ENCODE data around the gene RELN. TPM values are rescaled to one million over a fixed set of nuclear protein-coding genes. Genes with fewer than 3 reads are reported as not detected.

RELN gene
- total RNA-seq, 1 experiment from 2014 or later = 0.02 TPM

- Histone ChIP-seq H4K91ac (ENCODE audit: insufficient read length, low read depth, low read length) (no peak overlapping the region), H4K20me1 (ENCODE audit: control insufficient read depth, insufficient read depth, insufficient read length) (no peaks in the 10 kb centered on the region), H3K18ac (ENCODE audit: insufficient read length, low read depth, low read length) (no peak overlapping the region), H3K9ac (ENCODE audit: extremely low read depth, insufficient read length, low read length) (no peak overlapping the region), H3K14ac (ENCODE audit: insufficient read depth, low read length) (no peak overlapping the region), H2BK5ac (ENCODE audit: insufficient read length, low read length) (no peak overlapping the region), H2AFZ (ENCODE audit: low read length) (no peak overlapping the region), H3K56ac (ENCODE audit: insufficient read length, low read depth, low read length) (no peak overlapping the region), H3K79me2 (ENCODE audit: insufficient read depth, low read length) (no peaks in the 10 kb centered on the region), H3K27ac (ENCODE audit: insufficient read length, low read depth, low read length) (no peak overlapping the region), H3K4me1 (ENCODE audit: insufficient read depth, low read length) (no peaks in the 10 kb centered on the region; the same call in 1 of the 2 replicates), H3K79me1 (ENCODE audit: insufficient read depth, low read depth, low read length, poor library complexity, severe bottlenecking) (no peaks in the 10 kb centered on the region), H4K5ac (ENCODE audit: insufficient read length, low read depth, low read length) (no peak overlapping the region), H3T11ph (ENCODE audit: low read length) (no peak overlapping the region), H3K23ac (ENCODE audit: insufficient read length, low read depth, low read length) (no peak overlapping the region), H2BK12ac (ENCODE audit: insufficient read length, low read depth, low read length) (no peak overlapping the region), H3K4me2 (ENCODE audit: insufficient read depth, insufficient read length, low read length) (no peak overlapping the region), H2AK5ac (ENCODE audit: insufficient read length, low read length) (no peak overlapping the region), H3K9me3 (ENCODE audit: control insufficient read depth, low read depth, low read length) (no peaks in the 10 kb centered on the region), H3K23me2 (ENCODE audit: insufficient read length, low read depth, low read length, poor library complexity, severe bottlenecking) (peaks cover 1% of the 10 kb centered on the region), H2BK15ac (ENCODE audit: low read depth, low read length) (no peak overlapping the region), H4K8ac (replicated peaks; ENCODE audit: insufficient read length, low read depth, low read length) (no peak overlapping the region), H2BK120ac (ENCODE audit: low read depth, low read length, poor library complexity, severe bottlenecking) (no peak overlapping the region), H3K4ac (ENCODE audit: low read depth, low read length) (no peak overlapping the region), H2BK20ac (ENCODE audit: low read depth, low read length, poor library complexity, severe bottlenecking) (no peak overlapping the region), H3K27me3 (ENCODE audit: insufficient read depth, low read length) (peaks cover 9% of the 10 kb centered on the region; the same call in 1 of the 2 replicates)
- Mint-ChIP-seq H3K4me1 (peaks cover under 1% of the 10 kb centered on the region in 2 experiments; a peak in 3 of 4 replicates), H3K27me3 (ENCODE audit: low read depth) (peaks cover 25% of the 10 kb centered on the region), H3K9me3 (no peaks in the 10 kb centered on the region), H3K27ac (no peak overlapping the region), H3K36me3 (ENCODE audit: insufficient read depth in 1 of 3, low read depth in 3 of 3) (no peaks in the 10 kb centered on the region), H3K4me3 (no peak overlapping the region)
- TF ChIP-seq, protein P1, sequence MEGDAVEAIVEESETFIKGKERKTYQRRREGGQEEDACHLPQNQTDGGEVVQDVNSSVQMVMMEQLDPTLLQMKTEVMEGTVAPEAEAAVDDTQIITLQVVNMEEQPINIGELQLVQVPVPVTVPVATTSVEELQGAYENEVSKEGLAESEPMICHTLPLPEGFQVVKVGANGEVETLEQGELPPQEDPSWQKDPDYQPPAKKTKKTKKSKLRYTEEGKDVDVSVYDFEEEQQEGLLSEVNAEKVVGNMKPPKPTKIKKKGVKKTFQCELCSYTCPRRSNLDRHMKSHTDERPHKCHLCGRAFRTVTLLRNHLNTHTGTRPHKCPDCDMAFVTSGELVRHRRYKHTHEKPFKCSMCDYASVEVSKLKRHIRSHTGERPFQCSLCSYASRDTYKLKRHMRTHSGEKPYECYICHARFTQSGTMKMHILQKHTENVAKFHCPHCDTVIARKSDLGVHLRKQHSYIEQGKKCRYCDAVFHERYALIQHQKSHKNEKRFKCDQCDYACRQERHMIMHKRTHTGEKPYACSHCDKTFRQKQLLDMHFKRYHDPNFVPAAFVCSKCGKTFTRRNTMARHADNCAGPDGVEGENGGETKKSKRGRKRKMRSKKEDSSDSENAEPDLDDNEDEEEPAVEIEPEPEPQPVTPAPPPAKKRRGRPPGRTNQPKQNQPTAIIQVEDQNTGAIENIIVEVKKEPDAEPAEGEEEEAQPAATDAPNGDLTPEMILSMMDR (conservative IDR thresholded peaks at IDR 0.05) = no peak
- no peak for DNase-seq
Observed at GRCh38 chr7:103995554-103995953, 6.1 kb upstream of the RELN start.

Data from H9 (cell line).